HepG2 (cell line): ENCODE results near the gene MED23. TPM values are rescaled to one million over a fixed set of nuclear protein-coding genes. Genes with fewer than 3 reads are reported as not detected.
A peak's percentile ranks its signal among the peaks of the same experiment; 100 is the strongest.

Experiments
- CEBPZ ChIP-seq: IDR thresholded peaks from 2 replicates; pipeline ENCODE4 v1.6.1; 2012; ENCODE audit warnings: low read length, improper control_type of control experiment
- FOXM1 ChIP-seq: sonication (generic); formaldehyde crosslinking; IDR thresholded peaks from 2 replicates; pipeline ENCODE4 v1.5.0; 2020; ENCODE audit warnings: missing genetic modification reagents
- GABPB1 ChIP-seq: IDR thresholded peaks from 2 replicates; pipeline ENCODE4 v1.6.1; 2016; ENCODE audit warnings: mild to moderate bottlenecking, missing genetic modification reagents, moderate library complexity, missing compliant biosample characterization
- GZF1 ChIP-seq: sonication (generic); formaldehyde crosslinking; IDR thresholded peaks from 2 replicates; pipeline ENCODE4 v1.5.1; 2020; ENCODE audit warnings: mild to moderate bottlenecking, missing genetic modification reagents
- HES4 ChIP-seq: sonication (generic); formaldehyde crosslinking; IDR thresholded peaks from 2 replicates; pipeline ENCODE4 v1.9.0; 2021; ENCODE audit warnings: mild to moderate bottlenecking, missing genetic modification reagents, borderline replicate concordance
- ISL2 ChIP-seq: sonication (generic); formaldehyde crosslinking; IDR thresholded peaks from 2 replicates; pipeline ENCODE4 v1.5.0; 2020; ENCODE audit warnings: missing genetic modification reagents
- JUNB ChIP-seq: sonication (generic); formaldehyde crosslinking; IDR thresholded peaks from 2 replicates; pipeline ENCODE4 v1.8.0; 2022; ENCODE audit warnings: missing genetic modification reagents, mild to moderate bottlenecking, borderline replicate concordance
- KLF9 ChIP-seq: IDR thresholded peaks from 2 replicates; pipeline ENCODE4 v1.6.1; 2016; ENCODE audit warnings: low read depth
- KMT2B ChIP-seq: IDR thresholded peaks from 2 replicates; pipeline ENCODE4 v1.6.1; 2016; ENCODE audit warnings: missing genetic modification reagents, missing compliant biosample characterization
- MEF2D ChIP-seq: sonication (generic); formaldehyde crosslinking; IDR thresholded peaks from 2 replicates; pipeline ENCODE4 v1.5.1; 2020; ENCODE audit warnings: mild to moderate bottlenecking, missing genetic modification reagents
- NFKBIZ ChIP-seq: IDR thresholded peaks from 2 replicates; pipeline ENCODE4 v1.6.1; 2018; ENCODE audit warnings: missing genetic modification reagents, missing compliant biosample characterization
- PCBP2 ChIP-seq: fragments of 200-400 bp; formaldehyde crosslinking; optimal IDR thresholded peaks from 2 replicates; pipeline ENCODE3; 2018; ENCODE audit warnings: low read length, low read depth; ENCODE audit not compliant: poor library complexity, severe bottlenecking
- REXO4 ChIP-seq: sonication (generic); formaldehyde crosslinking; IDR thresholded peaks from 2 replicates; pipeline ENCODE4 v1.8.0; 2022; ENCODE audit warnings: missing genetic modification reagents, mild to moderate bottlenecking, borderline replicate concordance
- SRSF1 ChIP-seq: fragments of 200-400 bp; formaldehyde crosslinking; optimal IDR thresholded peaks from 2 replicates; pipeline ENCODE3; 2017; ENCODE audit warnings: mild to moderate bottlenecking, low read depth, low read length, moderate library complexity
- ZFP62 ChIP-seq: sonication (generic); formaldehyde crosslinking; IDR thresholded peaks from 2 replicates; pipeline ENCODE4 v1.4.0; 2020; ENCODE audit warnings: missing genetic modification reagents
- ZFP82 ChIP-seq: sonication (generic); formaldehyde crosslinking; IDR thresholded peaks from 2 replicates; pipeline ENCODE4 v1.5.1; 2020; ENCODE audit warnings: mild to moderate bottlenecking, missing genetic modification reagents, borderline replicate concordance
- ZFP90 ChIP-seq: sonication (generic); formaldehyde crosslinking; IDR thresholded peaks from 2 replicates; pipeline ENCODE4 v1.8.0; 2022; ENCODE audit warnings: missing genetic modification reagents, mild to moderate bottlenecking, inconsistent platforms, borderline replicate concordance
- ZNF101 ChIP-seq: sonication (generic); formaldehyde crosslinking; IDR thresholded peaks from 2 replicates; pipeline ENCODE4 v1.4.0; 2020; ENCODE audit warnings: mild to moderate bottlenecking, low read depth, missing genetic modification reagents, borderline replicate concordance
- ZNF121 ChIP-seq: sonication (generic); formaldehyde crosslinking; IDR thresholded peaks from 2 replicates; pipeline ENCODE4 v1.5.0; 2020; ENCODE audit warnings: mild to moderate bottlenecking, missing genetic modification reagents
- ZNF20 ChIP-seq: sonication (generic); formaldehyde crosslinking; IDR thresholded peaks from 2 replicates; pipeline ENCODE4 v1.4.0; 2020; ENCODE audit warnings: mild to moderate bottlenecking, moderate library complexity, missing genetic modification reagents
- ZNF30 ChIP-seq: sonication (generic); formaldehyde crosslinking; IDR thresholded peaks from 2 replicates; pipeline ENCODE4 v1.5.0; 2020; ENCODE audit warnings: mild to moderate bottlenecking, missing genetic modification reagents
- ZNF337 ChIP-seq: sonication (generic); formaldehyde crosslinking; IDR thresholded peaks from 2 replicates; pipeline ENCODE4 v1.5.1; 2020; ENCODE audit warnings: missing genetic modification reagents, low read depth, mild to moderate bottlenecking, borderline replicate concordance
- ZNF350 ChIP-seq: sonication (generic); formaldehyde crosslinking; IDR thresholded peaks from 2 replicates; pipeline ENCODE4 v1.4.0; 2020; ENCODE audit warnings: mild to moderate bottlenecking, low read depth, missing genetic modification reagents, borderline replicate concordance
- ZNF552 ChIP-seq: sonication (generic); formaldehyde crosslinking; IDR thresholded peaks from 2 replicates; pipeline ENCODE4 v1.9.0; 2022; ENCODE audit warnings: missing genetic modification reagents, mild to moderate bottlenecking, borderline replicate concordance
- ZNF660 ChIP-seq: sonication (generic); formaldehyde crosslinking; IDR thresholded peaks from 2 replicates; pipeline ENCODE4 v1.5.1; 2020; ENCODE audit warnings: mild to moderate bottlenecking, low read depth, missing genetic modification reagents, borderline replicate concordance
- polyA plus RNA-seq, 8 experiments: library from polyadenylated mRNA; depleted of rRNA in 3 of 8; stranded (reverse) in 7 of 8; unstranded in 1 of 8; fragments of >200 nt; fragmentation: Illumina TruSeq in 4 of 8; extraction: Trizol in 4 of 8; gene quantifications; 2 replicates each; pipeline versions ENCODE4 v1.2.1 to v1.2.3, GENCODE V29; 2011 to 2016; ENCODE audit warnings: low read depth in 4 of 8, missing spikeins in 1 of 8, mixed read lengths in 1 of 8; ENCODE audit not compliant: insufficient read depth in 1 of 8
- total RNA-seq, 5 experiments: library from RNA; depleted of rRNA; stranded (reverse); fragments of >200 nt; fragmentation: Illumina TruSeq; extraction: Trizol; gene quantifications; 2 replicates each; pipeline ENCODE4 v1.2.3, GENCODE V29; 2016; ENCODE audit warnings: low read depth in 1 of 5
- TF ChIP-seq, protein P1 (sequence below): sonication (generic); formaldehyde crosslinking; IDR thresholded peaks from 2 replicates; pipeline ENCODE4 v1.8.1; 2022; ENCODE audit warnings: mild to moderate bottlenecking, missing genetic modification reagents

MED23 gene
- total and polyA plus RNA-seq, 2 of the 13 experiments (the other 11 are each of a cell fraction or from before 2014, with no cell fraction given) = 34.9 to 50.5 TPM

DNA sequence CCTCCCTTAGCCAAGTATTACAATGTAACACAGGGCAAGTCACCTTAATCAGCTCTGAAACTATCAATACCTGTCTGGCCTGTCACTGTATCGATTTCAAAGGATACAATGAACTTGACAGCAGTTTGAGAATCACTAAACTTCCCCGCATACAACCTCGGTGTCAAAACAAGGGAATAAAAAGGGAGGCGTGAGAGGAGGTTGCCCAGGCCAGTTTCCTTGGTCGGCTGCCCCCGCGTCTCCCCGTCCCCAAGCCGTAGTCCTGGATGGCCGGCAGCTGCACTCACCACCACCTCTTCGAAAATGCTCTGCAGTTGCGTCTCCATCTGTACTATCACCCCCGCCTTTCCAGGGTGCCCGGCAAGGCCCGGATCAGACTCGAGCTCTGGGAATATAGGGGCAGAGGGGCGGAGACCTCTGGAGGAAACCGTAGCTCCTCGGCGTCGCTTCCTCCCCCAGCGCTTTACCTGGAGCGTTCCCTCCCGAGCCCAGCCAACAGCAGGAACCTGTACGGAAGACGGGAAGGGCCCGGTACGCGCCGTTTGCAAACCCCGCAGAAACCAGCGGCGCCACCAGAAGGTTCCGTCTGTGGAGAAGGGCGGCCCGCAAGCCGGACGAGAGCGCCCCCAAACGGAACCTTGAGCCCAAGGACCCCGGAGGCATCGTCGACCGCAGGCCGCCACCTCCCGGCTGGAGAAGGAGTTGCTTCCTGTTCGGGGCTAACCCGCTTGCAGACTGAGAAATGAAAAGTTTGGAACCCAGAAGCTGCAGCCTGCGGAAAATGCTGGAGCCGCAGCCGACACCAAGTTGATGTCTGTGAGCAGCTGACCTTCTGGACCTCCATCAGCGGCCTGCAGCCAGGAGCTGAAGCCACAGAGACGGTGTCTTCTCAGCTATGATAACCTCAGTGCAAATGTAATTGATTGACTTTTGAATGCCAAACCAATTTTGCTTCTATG, at the start of gene MED23 (continued):
- TF ChIP-seq ZNF101 (peak; percentile 97; the same call in 1 of the 2 replicates), PCBP2 (no peak), KLF9 (CRISPR knock-in tag) (peak; percentile 82; the same call in 1 of the 2 replicates), GZF1 (CRISPR knock-in tag) (peak; percentile 94), ZFP82 (CRISPR knock-in tag) (peak; percentile 99), ZFP62 (CRISPR knock-in tag) (peak; percentile 94; the same call in 1 of the 2 replicates), ZNF350 (CRISPR knock-in tag) (peak; percentile 100), ZFP90 (CRISPR knock-in tag) (peak; percentile 98), ZNF30 (CRISPR knock-in tag) (0 out of 2 replicates have a peak, but pooled peaks have one; percentile 58), KMT2B (CRISPR knock-in tag) (peak; percentile 100), ISL2 (CRISPR knock-in tag) (peak; percentile 98), ZNF337 (CRISPR knock-in tag) (peak; percentile 95), ZNF552 (CRISPR knock-in tag) (peak; percentile 99), HES4 (0 out of 2 replicates have a peak, but pooled peaks have one; percentile 21), MEF2D (CRISPR knock-in tag) (peak; percentile 97), ZNF660 (no peak), CEBPZ (no peak), NFKBIZ (CRISPR knock-in tag) (peak; percentile 97; the same call in 1 of the 2 replicates), JUNB (CRISPR knock-in tag) (no peak), ZNF121 (CRISPR knock-in tag) (peak; percentile 82), ZNF20 (CRISPR knock-in tag) (peak; percentile 68; the same call in 1 of the 2 replicates), GABPB1 (peak; percentile 100), REXO4 (CRISPR knock-in tag) (no peak), FOXM1 (peak; percentile 44; the same call in 1 of the 2 replicates), SRSF1 (peak; percentile 97)
- TF ChIP-seq, protein P1, sequence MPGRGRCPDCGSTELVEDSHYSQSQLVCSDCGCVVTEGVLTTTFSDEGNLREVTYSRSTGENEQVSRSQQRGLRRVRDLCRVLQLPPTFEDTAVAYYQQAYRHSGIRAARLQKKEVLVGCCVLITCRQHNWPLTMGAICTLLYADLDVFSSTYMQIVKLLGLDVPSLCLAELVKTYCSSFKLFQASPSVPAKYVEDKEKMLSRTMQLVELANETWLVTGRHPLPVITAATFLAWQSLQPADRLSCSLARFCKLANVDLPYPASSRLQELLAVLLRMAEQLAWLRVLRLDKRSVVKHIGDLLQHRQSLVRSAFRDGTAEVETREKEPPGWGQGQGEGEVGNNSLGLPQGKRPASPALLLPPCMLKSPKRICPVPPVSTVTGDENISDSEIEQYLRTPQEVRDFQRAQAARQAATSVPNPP = peak; percentile 99
